ENCODE data around the gene IL17D.

GRCh38 chr13:20738616-20739015, 35.1 kb downstream of the IL17D start:
- TF ChIP-seq CTCF (IDR thresholded peaks at IDR 0.05; ENCODE audit: insufficient read depth, low read length, poor library complexity, severe bottlenecking) (no peak), EZH2phosphoT487 (conservative IDR thresholded peaks at IDR 0.05; ENCODE audit: low read length) (no peak)

Measured in SU-DHL-6 (cell line).